Smooth muscle cell (in vitro differentiated cells): ENCODE results near the gene AWAT2. TPM values are rescaled to one million over a fixed set of nuclear protein-coding genes. Genes with fewer than 3 reads are reported as not detected.

Experiments
- DNase-seq: peaks from one replicate; lab custom pipeline; 2025; ENCODE audit not compliant: unreplicated experiment; lab: John Stamatoyannopoulos, UW
- H2AFZ ChIP-seq: fragments of 200-600 bp; sonication (generic); 2 replicates; pipeline ENCODE4 v1.6.0; 2016; ENCODE audit warnings: antibody characterized with exemption, low read depth, mild to moderate bottlenecking
- H3F3A ChIP-seq: fragments of 200-600 bp; sonication (generic); 2 replicates; pipeline ENCODE4 v1.6.0; 2017; ENCODE audit warnings: antibody characterized with exemption, low read depth
- H3K27ac ChIP-seq: fragments of 200-600 bp; sonication (generic); 2 replicates; pipeline ENCODE4 v1.5.1; 2016; ENCODE audit warnings: low read depth, mild to moderate bottlenecking
- H3K27me3 ChIP-seq: fragments of 200-600 bp; sonication (generic); 2 replicates; pipeline ENCODE4 v1.6.1; 2016; ENCODE audit warnings: low read depth, mild to moderate bottlenecking
- H3K36me3 ChIP-seq: fragments of 200-600 bp; sonication (generic); 2 replicates; pipeline ENCODE4 v1.5.1; 2016; ENCODE audit warnings: low read depth
- H3K4me1 ChIP-seq: fragments of 200-600 bp; sonication (generic); 2 replicates; pipeline ENCODE4 v1.5.1; 2016; ENCODE audit warnings: low read depth
- H3K4me2 ChIP-seq: fragments of 200-600 bp; sonication (generic); 2 replicates; pipeline ENCODE4 v1.6.0; 2016; ENCODE audit warnings: mild to moderate bottlenecking
- H3K4me3 ChIP-seq: fragments of 200-600 bp; sonication (generic); 2 replicates; pipeline ENCODE4 v1.5.1; 2016; ENCODE audit warnings: mild to moderate bottlenecking
- H3K79me2 ChIP-seq: fragments of 200-600 bp; sonication (generic); 2 replicates; pipeline ENCODE4 v1.6.0; 2016; ENCODE audit warnings: low read depth, mild to moderate bottlenecking
- H3K9ac ChIP-seq: fragments of 200-600 bp; sonication (generic); 2 replicates; pipeline ENCODE4 v1.6.0; 2016; ENCODE audit warnings: low read depth
- H3K9me3 ChIP-seq: fragments of 200-600 bp; sonication (generic); replicated peaks from 2 replicates; pipeline ENCODE4 v1.5.1; 2016; ENCODE audit warnings: low read depth
- H4K20me1 ChIP-seq: fragments of 200-600 bp; sonication (generic); 2 replicates; pipeline ENCODE4 v1.6.0; 2016; ENCODE audit warnings: low read depth
- CTCF ChIP-seq: fragments of 200-600 bp; sonication (generic); IDR thresholded peaks from 2 replicates; pipeline ENCODE4 v1.5.1; 2017; ENCODE audit warnings: borderline replicate concordance, mild to moderate bottlenecking, antibody characterized with exemption; ENCODE audit not compliant: insufficient read depth, poor library complexity, severe bottlenecking
- WGBS: methylation state at CpG from one replicate; pipeline ENCODE4 v1.1.7; 2016; ENCODE audit warnings: low lambda C conversion rate; 5-methylcytosine and 5-hydroxymethylcytosine counted together
- polyA plus RNA-seq: library from polyadenylated mRNA; unstranded; fragments of >200 nt; fragmentation: Nextera tagmentation; extraction: Ambion mirVana; gene quantifications from 2 replicates; pipeline ENCODE4 v1.2.1, GENCODE V29; 2016
- total RNA-seq: library from RNA; depleted of rRNA; stranded (reverse); fragments of >200 nt; gene quantifications from 2 replicates; pipeline ENCODE4 v1.2.3, GENCODE V29; 2014

The AWAT2 gene
- total and polyA plus RNA-seq, 2 experiments from 2014 or later = not detected

DNA sequence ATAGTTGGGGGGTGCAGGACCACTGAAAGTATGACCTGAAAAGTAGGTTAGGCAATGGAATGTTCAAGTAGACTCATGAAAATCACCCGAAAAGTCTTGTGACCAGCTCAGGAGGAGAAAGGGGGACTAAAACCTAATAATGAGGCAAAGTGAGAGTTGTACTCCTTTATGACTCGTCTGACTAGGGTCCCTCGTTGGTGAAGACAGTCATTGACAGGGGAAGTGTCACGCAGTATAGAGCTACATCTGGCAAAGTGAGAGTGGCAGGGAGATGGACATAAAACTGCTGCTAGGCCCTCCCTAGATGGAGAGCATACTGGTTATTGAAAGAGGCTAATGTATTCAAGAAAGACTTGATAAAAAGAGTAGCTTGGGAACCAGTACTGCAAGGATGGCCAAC is 33.0 kb upstream of the AWAT2 start:
- no peak overlapping the region for H3K9ac ChIP-seq
- H3K4me3 ChIP-seq = no peak overlapping the region
- no peak for TF ChIP-seq CTCF
- no peaks in the 10 kb centered on the region for H3K79me2 ChIP-seq
- no peaks in the 10 kb centered on the region for H3F3A ChIP-seq
- no peaks in the 10 kb centered on the region for H3K36me3 ChIP-seq
- H3K4me1 ChIP-seq = no peaks in the 10 kb centered on the region
- no peak for DNase-seq
- no peaks in the 10 kb centered on the region for H4K20me1 ChIP-seq
- WGBS = 62% methylated on average over 4 of the region's 4 CpGs
- H3K27ac ChIP-seq = no peak overlapping the region
- H3K4me2 ChIP-seq = no peak overlapping the region
- no peak overlapping the region for H2AFZ ChIP-seq
- H3K9me3 ChIP-seq = no peaks in the 10 kb centered on the region
- H3K27me3 ChIP-seq = no peaks in the 10 kb centered on the region

DNA sequence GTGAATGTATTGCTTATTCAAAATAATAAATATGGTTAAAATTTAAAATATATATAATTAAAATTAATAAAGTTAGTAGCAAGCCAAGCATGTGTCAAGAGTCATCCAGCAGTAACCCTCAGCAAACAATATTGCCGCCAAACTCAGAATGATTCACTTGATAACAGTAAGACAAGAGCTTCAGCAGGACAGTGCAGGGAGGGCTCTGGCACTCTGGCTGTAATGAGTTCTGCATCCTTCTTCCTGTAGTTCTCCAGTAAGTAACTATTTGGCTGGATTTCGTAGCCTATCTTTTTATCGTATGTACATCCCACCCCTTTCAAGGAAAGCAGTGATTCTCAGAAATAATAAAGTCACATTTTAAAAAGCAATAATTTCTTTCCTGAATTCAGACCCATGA is 30.1 kb upstream of the AWAT2 start:
- Histone ChIP-seq H3K4me3 (no peak overlapping the region), H3K4me1 (no peaks in the 10 kb centered on the region), H4K20me1 (no peaks in the 10 kb centered on the region), H3K36me3 (no peaks in the 10 kb centered on the region), H3K4me2 (no peak overlapping the region), H3F3A (no peaks in the 10 kb centered on the region), H3K9me3 (no peaks in the 10 kb centered on the region), H3K27me3 (no peaks in the 10 kb centered on the region), H3K79me2 (no peaks in the 10 kb centered on the region), H2AFZ (no peak overlapping the region), H3K27ac (no peak overlapping the region), H3K9ac (no peak overlapping the region)
- WGBS = 45% methylated on average over 3 of the region's 3 CpGs
- no peak for TF ChIP-seq CTCF
- no peak for DNase-seq

- H3K9me3 ChIP-seq = no peaks in the 10 kb centered on the region
- no peaks in the 10 kb centered on the region for H3F3A ChIP-seq
- no peaks in the 10 kb centered on the region for H3K4me1 ChIP-seq
- no peak overlapping the region for H3K9ac ChIP-seq
- H3K79me2 ChIP-seq = no peaks in the 10 kb centered on the region
- H3K36me3 ChIP-seq = no peaks in the 10 kb centered on the region
- no peak for DNase-seq
- TF ChIP-seq CTCF = no peak
- H3K4me3 ChIP-seq = no peak overlapping the region
- no peaks in the 10 kb centered on the region for H3K27me3 ChIP-seq
- WGBS = 58% methylated on average over 5 of the region's 5 CpGs
- no peak overlapping the region for H3K4me2 ChIP-seq
- no peaks in the 10 kb centered on the region for H4K20me1 ChIP-seq
- H2AFZ ChIP-seq = no peak overlapping the region
- H3K27ac ChIP-seq = no peak overlapping the region
Measured at GRCh38 chrX:70079297-70079696, 29.6 kb upstream of the AWAT2 start.

DNA sequence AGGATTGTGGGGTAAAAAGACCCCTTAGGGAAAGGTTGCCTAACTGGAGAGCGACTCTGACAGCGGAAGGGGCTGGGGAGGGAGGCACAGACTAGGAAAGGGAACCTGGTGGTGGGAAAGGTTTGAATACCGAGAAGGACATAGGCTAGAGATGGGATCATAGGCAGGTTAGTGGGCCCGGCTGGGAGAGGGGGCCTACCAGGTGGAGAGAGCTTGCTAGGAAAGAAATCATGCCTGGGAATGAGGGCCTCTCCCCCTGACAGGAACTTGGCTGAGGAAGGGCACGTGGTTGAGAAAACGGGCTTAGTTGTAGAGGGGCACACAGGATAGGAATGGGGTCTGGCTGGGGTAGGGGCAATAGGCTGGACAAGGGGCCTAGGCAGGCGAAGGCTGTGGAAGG is 16.9 kb upstream of the AWAT2 start:
- Histone ChIP-seq H3F3A (no peaks in the 10 kb centered on the region), H3K4me3 (no peak overlapping the region), H3K9me3 (no peaks in the 10 kb centered on the region), H3K4me1 (no peaks in the 10 kb centered on the region), H2AFZ (no peak overlapping the region), H4K20me1 (no peaks in the 10 kb centered on the region), H3K27ac (no peak overlapping the region), H3K4me2 (no peak overlapping the region), H3K79me2 (no peaks in the 10 kb centered on the region), H3K36me3 (no peaks in the 10 kb centered on the region), H3K27me3 (no peaks in the 10 kb centered on the region), H3K9ac (no peak overlapping the region)
- WGBS = 83% methylated on average over 7 of the region's 7 CpGs
- no peak for DNase-seq
- TF ChIP-seq CTCF = no peak
